Activated CD8-positive, alpha-beta memory T cell treated with anti-CD3 and anti-CD28 coated beads for 24 hours (primary cell): ENCODE data around the gene MSGN1.

Experiments used
- DNase-seq: peaks from one replicate; pipeline ENCODE4 v3.0.0-alpha.2; 2020

The MSGN1 gene

DNA sequence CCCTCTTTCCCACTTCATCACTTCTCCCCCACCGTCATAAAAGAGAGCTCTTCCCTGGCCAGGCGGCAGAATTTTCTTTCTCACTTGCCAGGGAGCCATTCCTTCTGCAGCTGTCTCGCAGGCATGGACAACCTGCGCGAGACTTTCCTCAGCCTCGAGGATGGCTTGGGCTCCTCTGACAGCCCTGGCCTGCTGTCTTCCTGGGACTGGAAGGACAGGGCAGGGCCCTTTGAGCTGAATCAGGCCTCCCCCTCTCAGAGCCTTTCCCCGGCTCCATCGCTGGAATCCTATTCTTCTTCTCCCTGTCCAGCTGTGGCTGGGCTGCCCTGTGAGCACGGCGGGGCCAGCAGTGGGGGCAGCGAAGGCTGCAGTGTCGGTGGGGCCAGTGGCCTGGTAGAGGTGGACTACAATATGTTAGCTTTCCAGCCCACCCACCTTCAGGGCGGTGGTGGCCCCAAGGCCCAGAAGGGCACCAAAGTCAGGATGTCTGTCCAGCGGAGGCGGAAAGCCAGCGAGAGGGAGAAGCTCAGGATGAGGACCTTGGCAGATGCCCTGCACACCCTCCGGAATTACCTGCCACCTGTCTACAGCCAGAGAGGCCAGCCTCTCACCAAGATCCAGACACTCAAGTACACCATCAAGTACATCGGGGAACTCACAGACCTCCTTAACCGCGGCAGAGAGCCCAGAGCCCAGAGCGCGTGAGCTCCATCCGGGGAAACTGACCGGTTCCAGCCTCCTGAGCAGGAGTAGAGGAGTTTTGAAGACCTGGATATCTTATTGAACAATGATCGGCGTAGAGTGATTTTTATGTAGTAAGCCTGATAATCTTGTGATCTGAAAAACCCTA is at the start of gene MSGN1:
Gene MSGN1, plus strand, starts transcription at position 65 of the 850 bp plus-strand sequence. Its CDS starts 59 bp downstream, at position 124.
- DNase-seq = no peak

DNA sequence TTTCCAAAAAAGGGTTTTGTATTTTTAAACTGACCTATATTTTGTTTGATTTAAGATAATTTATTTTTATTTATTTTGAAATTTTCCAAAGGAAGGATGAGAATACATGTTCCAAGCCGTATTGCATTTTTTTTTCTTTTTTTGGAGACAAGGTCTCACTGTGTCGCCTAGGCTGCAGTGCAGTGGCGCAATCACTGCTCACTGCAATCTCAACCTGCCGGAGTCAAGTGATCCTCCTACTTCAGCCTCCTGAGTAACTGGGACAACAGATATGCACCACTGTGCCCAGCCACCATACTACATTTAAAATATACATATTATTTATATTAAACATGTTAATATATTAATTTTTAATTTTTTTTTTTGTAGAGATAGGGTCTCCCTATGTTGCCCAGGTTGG is 47.4 kb upstream of the MSGN1 start:
- DNase-seq = no peak

DNA sequence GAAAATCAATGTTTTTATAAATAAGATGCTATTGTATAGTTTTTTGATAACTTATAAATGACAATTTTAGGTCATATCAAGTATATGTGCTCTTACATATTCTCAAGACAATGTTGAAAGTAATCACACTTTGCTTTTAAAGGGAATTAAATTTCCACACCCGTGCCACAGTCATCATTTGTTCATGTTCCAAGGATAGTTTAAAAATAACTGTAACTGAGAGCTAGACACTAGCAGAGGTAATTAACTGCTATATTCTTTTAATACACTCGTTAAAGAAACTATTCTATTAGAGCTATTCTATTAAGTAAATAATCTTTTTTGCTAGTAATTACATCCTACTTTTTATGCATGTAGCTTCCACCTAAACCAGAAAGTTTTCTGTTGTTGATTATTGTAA is 44.3 kb upstream of the MSGN1 start:
- no peak for DNase-seq

DNA sequence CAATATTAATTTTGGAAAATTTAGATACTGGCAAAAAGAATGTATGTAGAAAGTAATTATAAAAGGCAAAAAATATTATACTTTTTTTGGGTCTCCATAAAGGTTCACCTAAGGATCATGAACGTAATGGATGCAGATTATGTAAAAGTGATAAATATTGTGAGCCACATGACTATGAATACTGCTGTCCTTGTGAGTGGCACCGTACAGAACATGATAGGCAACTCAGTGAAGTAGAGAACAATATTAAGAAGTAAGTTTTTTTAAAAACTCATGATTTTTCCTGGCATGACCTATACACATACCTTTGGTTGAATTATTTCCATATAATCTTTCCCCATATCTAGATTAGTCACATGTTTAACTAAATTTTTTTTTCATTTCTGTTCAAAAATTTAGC is 43.7 kb upstream of the MSGN1 start:
- no peak for DNase-seq

- DNase-seq = no peak
These were observed 35.7 kb upstream of the MSGN1 start for GRCh38 chr2:17780546-17780945.

- no peak for DNase-seq
These were observed 34.8 kb upstream of the MSGN1 start for GRCh38 chr2:17781482-17781881.

DNA sequence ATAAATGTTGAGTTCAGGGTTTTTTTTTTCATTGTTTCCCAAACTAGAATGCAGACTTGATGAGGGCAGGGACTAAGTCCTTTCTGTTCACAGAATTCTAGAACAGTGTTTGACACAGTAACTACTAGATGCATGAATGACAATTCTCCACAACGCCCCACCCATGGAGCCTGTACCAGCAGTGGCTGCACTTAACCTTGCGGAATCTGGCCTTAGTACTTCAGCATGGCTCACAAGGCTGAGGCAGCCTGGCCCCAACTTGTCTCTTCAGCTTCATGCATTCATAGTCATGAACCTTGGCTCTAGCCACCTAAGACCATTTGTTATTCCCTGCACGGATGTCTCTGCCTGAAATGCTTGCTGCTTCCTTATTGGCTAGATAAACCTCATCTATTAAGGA is 29.5 kb upstream of the MSGN1 start:
- DNase-seq = no peak

DNA sequence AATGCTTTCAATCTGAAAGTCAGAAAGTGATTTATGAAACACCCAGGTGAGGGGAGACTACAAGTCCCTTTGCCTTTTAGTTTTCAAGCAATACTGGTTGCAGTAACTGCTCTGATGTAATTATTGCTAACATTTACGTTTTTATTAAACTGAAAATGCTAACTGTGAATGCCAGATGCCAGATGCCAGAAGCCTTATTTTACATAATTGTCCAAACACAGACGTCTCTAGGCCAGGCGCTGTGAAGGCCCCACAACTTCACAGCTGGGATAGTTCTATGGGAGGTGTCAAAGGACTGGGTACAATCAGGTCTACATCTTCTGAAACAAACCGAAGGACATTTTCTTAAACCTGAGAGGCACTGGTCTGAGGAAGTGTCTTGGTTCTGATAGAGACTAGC is 27.5 kb upstream of the MSGN1 start:
- DNase-seq = no peak

GRCh38 chr2:17790536-17790935 is 25.7 kb upstream of the MSGN1 start:
- DNase-seq = no peak

DNA sequence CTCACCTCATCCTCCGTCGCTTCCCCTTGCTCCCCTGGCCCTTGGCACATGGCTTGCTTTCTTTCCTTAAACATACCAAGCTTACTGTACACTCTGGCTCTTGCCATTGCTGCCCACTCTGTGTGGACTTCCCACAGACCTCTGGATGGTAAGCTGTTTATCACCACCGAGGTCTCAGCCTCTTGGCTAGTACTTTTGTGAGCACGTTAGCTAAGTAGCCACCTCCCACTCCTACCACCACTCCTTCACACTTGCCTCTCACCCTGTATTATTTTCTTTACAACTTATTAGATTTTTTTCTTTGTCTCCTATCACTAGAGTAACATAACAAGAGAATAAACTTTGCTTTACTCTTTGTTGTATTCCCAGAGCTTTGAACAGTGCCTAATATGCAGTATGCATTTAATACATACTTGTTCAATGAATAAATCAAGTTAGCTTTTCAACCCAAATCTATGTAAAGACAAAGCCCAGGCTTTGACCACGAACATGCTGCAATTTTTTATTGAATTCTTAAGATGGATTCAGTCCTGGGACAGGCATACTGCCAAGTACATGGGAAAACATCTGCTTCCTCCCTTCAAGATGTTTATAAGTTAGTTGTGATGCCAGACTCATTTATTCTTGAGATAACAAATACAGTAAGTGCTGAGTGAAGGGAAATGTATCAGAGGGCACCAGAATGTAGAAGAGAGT is 25.0 kb upstream of the MSGN1 start:
- DNase-seq = no peak

DNA sequence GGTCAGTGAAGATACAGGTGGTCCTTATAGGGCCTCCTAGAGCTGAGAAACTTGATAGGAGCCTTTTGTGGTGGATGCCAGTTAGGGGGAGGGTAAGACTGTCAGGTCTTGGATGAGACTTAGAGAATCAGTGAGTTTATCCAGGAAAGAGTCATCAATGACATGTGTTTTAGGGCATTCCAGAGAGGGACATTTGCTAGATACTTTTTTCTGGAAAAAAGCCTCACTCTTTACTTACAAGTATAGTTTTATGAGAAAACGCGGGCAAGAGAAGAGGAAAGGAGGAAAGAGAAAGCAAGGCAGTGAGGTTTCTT is 24.5 kb upstream of the MSGN1 start:
- no peak for DNase-seq

DNA sequence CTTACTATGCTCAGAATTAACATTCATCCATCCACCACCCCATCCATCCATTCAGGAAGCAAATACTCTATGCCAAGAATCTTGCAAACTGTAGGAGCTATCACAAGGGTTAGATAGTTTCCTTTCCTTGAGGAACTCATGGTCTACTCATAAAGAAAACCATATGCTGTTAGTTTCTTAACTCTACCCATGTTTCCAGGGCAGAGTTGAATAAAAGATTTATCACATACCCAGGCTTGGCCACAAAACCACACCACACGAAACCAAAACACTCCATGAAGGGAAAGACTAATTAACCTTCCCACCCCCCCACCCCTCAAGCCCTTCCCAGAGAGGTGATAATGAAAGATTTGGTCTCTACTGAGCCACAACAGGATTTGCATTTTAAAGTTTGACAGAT is 23.7 kb upstream of the MSGN1 start:
- DNase-seq = no peak

- no peak for DNase-seq
These were observed 23.0 kb upstream of the MSGN1 start for GRCh38 chr2:17793296-17793695.

- DNase-seq = no peak
These were observed 22.4 kb upstream of the MSGN1 start for GRCh38 chr2:17793803-17794354.

GRCh38 chr2:17795309-17795708 is 21.0 kb upstream of the MSGN1 start:
- no peak for DNase-seq

DNA sequence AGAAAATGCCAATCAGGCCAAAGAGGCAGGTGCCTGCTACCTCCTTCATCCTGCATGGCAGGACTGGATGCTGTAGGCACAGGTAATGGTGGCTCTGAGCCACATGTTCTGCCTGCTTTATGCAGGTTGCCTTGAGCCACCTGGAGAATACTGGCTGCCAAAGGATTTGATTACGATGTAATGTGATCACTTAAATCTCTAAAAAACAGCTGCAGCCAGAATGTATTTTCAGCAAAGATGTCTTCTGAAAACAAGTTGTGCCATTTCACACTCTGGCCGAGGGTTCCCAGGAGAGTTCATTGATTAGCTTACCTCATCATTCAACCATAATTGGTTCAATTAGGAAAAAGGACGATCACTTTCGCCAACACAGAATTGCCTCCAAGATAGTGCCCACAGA is 17.9 kb upstream of the MSGN1 start:
- no peak for DNase-seq

DNA sequence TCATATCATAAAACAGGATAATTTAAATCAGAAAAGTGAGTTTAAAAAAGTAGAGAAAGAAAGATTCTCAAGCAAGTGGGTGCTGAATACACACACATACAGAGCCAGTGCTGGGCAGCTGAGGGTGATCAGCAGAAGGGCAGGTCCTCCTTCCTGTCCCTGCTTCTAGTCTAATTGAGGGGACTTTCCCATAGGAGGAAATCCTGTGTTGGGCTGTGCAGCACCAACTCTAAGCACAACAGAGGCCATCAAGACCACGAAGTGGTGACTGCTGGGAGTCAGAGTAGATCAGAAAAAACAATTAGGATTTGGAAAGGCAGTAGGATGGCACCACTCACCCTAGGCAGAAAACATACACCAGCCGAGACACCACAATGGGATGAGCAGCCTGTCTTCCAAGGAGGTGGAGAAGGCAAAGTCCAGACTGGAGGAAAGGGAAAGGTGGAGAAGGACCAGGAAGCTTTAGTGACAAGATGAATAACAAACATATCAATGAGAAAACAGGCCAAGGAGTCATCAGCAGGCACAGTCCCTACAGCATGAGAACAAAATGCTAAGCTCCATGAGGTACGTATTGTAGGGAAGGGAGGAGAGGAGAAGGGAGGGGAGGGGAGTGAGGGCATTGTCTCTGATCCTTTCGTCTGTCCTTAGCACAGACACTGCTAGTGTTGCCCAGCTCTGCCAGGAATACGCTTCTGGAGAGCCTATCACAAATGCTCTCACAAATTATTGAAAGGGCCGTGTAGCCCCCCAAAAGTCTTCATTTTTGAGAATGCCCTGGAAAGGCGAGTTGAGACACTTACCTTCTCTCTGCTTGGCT is 16.7 kb upstream of the MSGN1 start:
- no peak for DNase-seq

DNA sequence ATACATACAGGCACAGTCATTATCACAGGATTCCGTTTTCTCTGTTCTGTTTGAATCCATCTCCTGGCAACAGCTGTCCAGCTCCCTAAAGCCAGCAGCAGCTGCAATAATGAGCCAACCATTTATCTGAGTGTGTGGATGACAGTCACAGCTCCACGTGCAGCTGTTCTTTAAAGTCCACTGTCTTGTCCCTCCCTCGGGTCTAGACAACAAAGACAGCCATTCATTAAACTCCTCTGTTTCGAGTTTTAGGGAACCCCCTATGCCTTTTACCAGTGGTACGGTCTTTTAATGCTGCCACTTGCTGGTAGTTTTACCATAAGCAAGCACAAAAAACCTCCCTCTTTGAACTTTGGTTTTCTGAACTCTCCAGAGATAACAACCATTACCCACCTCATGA is 16.0 kb upstream of the MSGN1 start:
- DNase-seq = no peak

DNA sequence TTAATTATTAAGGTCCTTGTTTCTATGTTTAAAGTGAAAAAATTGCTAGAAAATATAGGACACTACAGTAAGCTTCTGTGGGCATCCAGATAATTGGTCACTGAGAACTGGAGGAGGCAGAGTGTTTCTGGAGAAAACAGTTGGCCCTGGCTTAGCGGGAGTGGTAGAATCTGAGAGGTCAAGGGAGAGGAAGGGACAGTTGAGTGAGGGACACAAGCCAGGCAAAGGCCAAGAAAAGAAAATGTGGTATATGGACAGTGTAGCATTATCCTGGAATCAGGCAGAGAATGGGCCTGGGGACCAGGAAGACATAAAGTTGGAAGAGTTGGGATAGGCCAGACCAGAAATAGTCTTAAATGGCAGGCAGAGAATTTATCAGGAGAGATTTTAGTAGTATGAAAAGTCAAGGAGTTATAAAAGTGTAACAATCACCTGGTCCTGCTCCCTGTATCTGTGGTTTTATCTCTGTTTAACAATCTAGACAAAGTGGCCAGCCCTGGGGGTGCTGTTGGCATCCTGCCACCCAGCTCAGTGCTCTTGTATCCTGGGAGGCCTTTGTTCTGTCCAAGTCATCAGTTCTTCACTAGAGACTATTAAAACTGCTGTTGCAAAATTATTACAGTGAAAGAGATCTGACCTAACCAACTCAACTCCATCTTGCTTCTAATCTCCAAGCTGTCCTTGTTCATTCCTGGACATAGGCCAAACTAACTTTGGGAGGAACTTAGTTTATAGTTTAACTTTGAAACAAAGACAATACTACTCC is 15.4 kb upstream of the MSGN1 start:
- no peak for DNase-seq

DNA sequence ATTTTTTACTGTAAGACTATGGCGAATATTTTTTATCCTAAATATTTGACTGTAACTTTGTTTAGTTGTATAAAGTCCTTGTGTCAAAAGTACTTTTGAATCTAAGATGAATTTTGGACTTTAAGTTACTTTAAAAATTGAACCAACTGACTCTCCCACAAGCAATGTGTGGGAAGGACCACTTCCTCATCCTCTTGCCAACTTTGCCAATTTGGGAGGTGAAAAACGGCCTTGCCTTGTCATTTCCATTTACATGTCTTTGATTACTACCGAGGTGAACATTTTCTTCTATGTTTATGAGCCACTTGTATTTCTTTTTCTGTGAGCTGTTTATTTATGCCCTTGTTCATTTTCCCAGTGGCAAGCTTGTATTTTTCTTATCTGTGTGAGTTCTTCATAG is 12.8 kb upstream of the MSGN1 start:
- no peak for DNase-seq

- no peak for DNase-seq
These were observed 11.9 kb upstream of the MSGN1 start for GRCh38 chr2:17804358-17804757.

DNA sequence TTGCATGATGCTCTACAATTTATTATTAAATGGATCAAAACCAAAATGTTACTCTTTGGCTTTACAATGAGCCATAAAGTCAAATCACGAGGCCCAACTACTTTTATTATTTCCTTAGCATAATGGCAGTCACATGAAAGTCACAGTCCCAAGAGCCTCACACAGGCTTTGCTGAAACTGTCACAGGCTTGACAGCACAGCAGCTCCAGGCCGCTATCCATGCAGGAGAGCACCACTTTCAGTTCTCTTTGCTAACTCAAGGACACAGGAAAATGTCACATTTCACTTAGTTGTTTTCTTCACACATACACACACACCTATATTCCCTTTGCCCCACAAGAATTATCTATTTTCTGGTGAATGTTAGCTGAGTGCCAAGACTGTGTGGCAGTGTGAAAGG is 11.1 kb upstream of the MSGN1 start:
- DNase-seq = no peak
